GM12878 (cell line): ENCODE results near the gene MRPS15.

ENCODE experiments used
- EZH2 ChIP-seq: IDR thresholded peaks from 2 replicates; pipeline ENCODE4 v1.6.1; 2012; ENCODE audit warnings: low read depth, mild to moderate bottlenecking, control low read depth, inconsistent platforms, low read length, borderline replicate concordance; ENCODE audit not compliant: control insufficient read depth
- NRF1 ChIP-seq: conservative IDR thresholded peaks from 2 replicates; pipeline ENCODE4 v1.6.1; 2011; ENCODE audit warnings: mild to moderate bottlenecking, low read depth, low read length, improper control_type of control experiment
- PAX5 ChIP-seq: IDR thresholded peaks from 2 replicates; pipeline ENCODE4 v1.6.1; 2011; ENCODE audit warnings: low read depth, low read length, borderline replicate concordance
- SRF ChIP-seq, 2 experiments: IDR thresholded peaks; 2 replicates each; pipeline ENCODE4 v1.6.1; 2011; ENCODE audit warnings: low read depth in 2 of 2, low read length in 2 of 2, mild to moderate bottlenecking in 1 of 2, moderate library complexity in 1 of 2
- YY1 ChIP-seq: IDR thresholded peaks from 2 replicates; pipeline ENCODE4 v1.6.1; 2011; ENCODE audit warnings: low read depth, mild to moderate bottlenecking, low read length

- no peak for TF ChIP-seq PAX5
- no peak for TF ChIP-seq NRF1
- no peak for TF ChIP-seq YY1
- no peak for TF ChIP-seq SRF (IDR thresholded peaks at IDR 0.05; ENCODE audit: low read depth in 2 of 2, low read length in 2 of 2)
- no peak for TF ChIP-seq EZH2
These were observed 751 bp downstream of the MRPS15 start for GRCh38 chr1:36463463-36463802.
